GM12878 (cell line): ENCODE measurements around the gene SYNGR2. TPM values are rescaled to one million over a fixed set of nuclear protein-coding genes. Genes with fewer than 3 reads are reported as not detected.

ENCODE experiments used
- ATF7 ChIP-seq: fragments of 450-650 bp; IDR thresholded peaks from 2 replicates; pipeline ENCODE4 v1.6.1; 2016; ENCODE audit warnings: low read depth, mild to moderate bottlenecking
- CBX3 ChIP-seq: fragments of 200-600 bp; sonication (generic); IDR thresholded peaks from 2 replicates; pipeline ENCODE4 v1.6.1; 2016; ENCODE audit warnings: low read depth, borderline replicate concordance
- CHD2 ChIP-seq: IDR thresholded peaks from 2 replicates; pipeline ENCODE4 v1.6.1; 2011; ENCODE audit warnings: low read depth, low read length, improper control_type of control experiment, borderline replicate concordance
- ETV6 ChIP-seq, 2 experiments: fragments of 450-650 bp in 1 of 2; IDR thresholded peaks in 1 of 2; conservative IDR thresholded peaks in 1 of 2; 2 replicates each; pipeline ENCODE4 v1.6.1; 2014; ENCODE audit warnings: antibody characterized with exemption in 1 of 2, borderline replicate concordance in 1 of 2, low read depth in 1 of 2, mild to moderate bottlenecking in 1 of 2, moderate library complexity in 1 of 2
- GATAD2B ChIP-seq: fragments of 450-650 bp; conservative IDR thresholded peaks from 2 replicates; pipeline ENCODE4 v1.6.1; 2017; ENCODE audit warnings: low read depth, mild to moderate bottlenecking, moderate library complexity
- HDGF ChIP-seq: fragments of 450-650 bp; IDR thresholded peaks from 2 replicates; pipeline ENCODE4 v1.6.1; 2016; ENCODE audit warnings: antibody characterized with exemption
- JUNB ChIP-seq: IDR thresholded peaks from 2 replicates; pipeline ENCODE4 v1.6.1; 2016; ENCODE audit warnings: antibody characterized with exemption, mild to moderate bottlenecking
- MEF2B ChIP-seq: fragments of 450-650 bp; IDR thresholded peaks from 2 replicates; pipeline ENCODE4 v1.6.1; 2018; ENCODE audit warnings: mild to moderate bottlenecking, moderate library complexity; ENCODE audit not compliant: partially characterized antibody, poor library complexity, severe bottlenecking
- MTA2 ChIP-seq: fragments of 450-650 bp; IDR thresholded peaks from 2 replicates; pipeline ENCODE4 v1.6.1; 2016; ENCODE audit warnings: low read depth, mild to moderate bottlenecking, moderate library complexity
- MYB ChIP-seq: fragments of 150-350 bp; IDR thresholded peaks from 2 replicates; pipeline ENCODE4 v1.6.1; 2014; ENCODE audit warnings: mild to moderate bottlenecking, low read depth, low read length, borderline replicate concordance
- NFXL1 ChIP-seq: fragments of 450-650 bp; IDR thresholded peaks from 2 replicates; pipeline ENCODE4 v1.6.1; 2017; ENCODE audit warnings: antibody characterized with exemption, mild to moderate bottlenecking, borderline replicate concordance
- NR2C1 ChIP-seq: fragments of 450-650 bp; IDR thresholded peaks from 2 replicates; pipeline ENCODE4 v1.6.1; 2017; ENCODE audit warnings: antibody characterized with exemption, mild to moderate bottlenecking, moderate library complexity
- RB1 ChIP-seq: fragments of 450-650 bp; formaldehyde crosslinking; IDR thresholded peaks from 2 replicates; pipeline ENCODE4 v1.6.1; 2017; ENCODE audit warnings: mild to moderate bottlenecking, borderline replicate concordance
- SIN3A ChIP-seq: IDR thresholded peaks from 2 replicates; pipeline ENCODE4 v1.6.1; 2012; ENCODE audit warnings: low read depth, low read length, improper control_type of control experiment
- SPI1 ChIP-seq: IDR thresholded peaks from 2 replicates; pipeline ENCODE4 v1.6.1; 2011; ENCODE audit warnings: low read depth, mild to moderate bottlenecking, low read length, moderate library complexity, borderline replicate concordance; ENCODE audit not compliant: insufficient read depth
- TCF12 ChIP-seq: IDR thresholded peaks from 2 replicates; pipeline ENCODE4 v1.6.1; 2011; ENCODE audit warnings: low read depth, mild to moderate bottlenecking, low read length
- TCF7 ChIP-seq: IDR thresholded peaks from 2 replicates; pipeline ENCODE4 v1.6.1; 2014; ENCODE audit warnings: antibody characterized with exemption, borderline replicate concordance
- ZBED1 ChIP-seq: IDR thresholded peaks from 2 replicates; pipeline ENCODE4 v1.6.1; 2016; ENCODE audit warnings: borderline replicate concordance
- polyA plus RNA-seq, 11 experiments: library from polyadenylated mRNA; depleted of rRNA in 4 of 11; unstranded in 6 of 11; stranded (reverse) in 5 of 11; fragments of >200 nt; fragmentation: Nextera tagmentation in 4 of 11; fragmentation: Illumina TruSeq in 1 of 11; extraction: Ambion mirVana in 4 of 11; extraction: Trizol in 1 of 11; gene quantifications; 1 replicate in 1 of 11; 2 replicates in 10 of 11; pipeline versions ENCODE4 v1.2.1 to v1.2.3, GENCODE V29; 2011 to 2016; ENCODE audit warnings: inconsistent platforms in 2 of 11, missing spikeins in 2 of 11, low read depth in 1 of 11
- total RNA-seq, 4 experiments: library from RNA; depleted of rRNA in 3 of 4; stranded (reverse); fragments of >200 nt in 3 of 4; fragmentation: Illumina TruSeq in 1 of 4; extraction: Trizol in 1 of 4; gene quantifications; 2 replicates each; pipeline versions ENCODE4 v1.2.1 to v1.2.3, GENCODE V29; 2013 to 2021
- TF ChIP-seq, protein P1 (sequence below): IDR thresholded peaks from 2 replicates; pipeline ENCODE4 v1.6.1; 2012; ENCODE audit warnings: improper control_type of control experiment, low read depth, low read length; ENCODE audit not compliant: insufficient replicate concordance
- TF ChIP-seq, protein P2 (sequence below): fragments of 450-650 bp; IDR thresholded peaks from 2 replicates; pipeline ENCODE4 v1.6.1; 2017; ENCODE audit warnings: mild to moderate bottlenecking, moderate library complexity
- TF ChIP-seq, protein P3 (sequence below): IDR thresholded peaks from 2 replicates; pipeline ENCODE4 v1.6.1; 2012; ENCODE audit warnings: low read length, inconsistent platforms

SYNGR2 gene
- total and polyA plus RNA-seq, 10 of the 15 experiments (the other 5 are each of a cell fraction or from before 2014, with no cell fraction given) = 4.4 to 529 (median 261) TPM

DNA sequence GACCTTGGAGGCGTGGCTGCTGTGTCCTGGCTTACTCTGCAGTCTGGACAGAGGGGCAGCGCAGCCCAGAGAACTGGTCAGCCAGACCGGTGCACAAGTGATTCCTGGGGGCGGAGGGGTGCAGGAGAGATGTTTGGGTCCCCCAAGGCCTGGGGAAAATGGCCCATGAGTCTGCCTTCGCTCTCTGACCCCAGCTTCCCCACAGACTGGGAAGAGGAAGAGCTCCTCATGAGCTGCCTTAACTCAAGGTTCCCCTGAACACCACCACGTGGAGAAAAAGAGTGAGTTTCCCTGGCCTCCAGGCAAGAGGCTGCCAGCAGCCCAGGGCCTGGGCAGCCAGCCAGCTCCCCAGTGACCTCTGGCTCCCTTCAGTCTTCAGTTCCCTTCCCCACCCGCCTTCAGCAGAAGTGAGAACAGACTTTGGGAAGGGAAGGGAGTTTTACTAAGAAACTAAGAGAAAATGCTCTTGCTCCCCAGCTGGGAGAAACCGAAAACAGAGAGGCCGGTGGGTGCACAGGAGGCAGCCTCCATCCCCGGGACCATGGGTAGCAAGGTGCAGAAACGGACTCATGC, 24.1 kb upstream of the SYNGR2 start (continued):
- TF ChIP-seq, protein P1, sequence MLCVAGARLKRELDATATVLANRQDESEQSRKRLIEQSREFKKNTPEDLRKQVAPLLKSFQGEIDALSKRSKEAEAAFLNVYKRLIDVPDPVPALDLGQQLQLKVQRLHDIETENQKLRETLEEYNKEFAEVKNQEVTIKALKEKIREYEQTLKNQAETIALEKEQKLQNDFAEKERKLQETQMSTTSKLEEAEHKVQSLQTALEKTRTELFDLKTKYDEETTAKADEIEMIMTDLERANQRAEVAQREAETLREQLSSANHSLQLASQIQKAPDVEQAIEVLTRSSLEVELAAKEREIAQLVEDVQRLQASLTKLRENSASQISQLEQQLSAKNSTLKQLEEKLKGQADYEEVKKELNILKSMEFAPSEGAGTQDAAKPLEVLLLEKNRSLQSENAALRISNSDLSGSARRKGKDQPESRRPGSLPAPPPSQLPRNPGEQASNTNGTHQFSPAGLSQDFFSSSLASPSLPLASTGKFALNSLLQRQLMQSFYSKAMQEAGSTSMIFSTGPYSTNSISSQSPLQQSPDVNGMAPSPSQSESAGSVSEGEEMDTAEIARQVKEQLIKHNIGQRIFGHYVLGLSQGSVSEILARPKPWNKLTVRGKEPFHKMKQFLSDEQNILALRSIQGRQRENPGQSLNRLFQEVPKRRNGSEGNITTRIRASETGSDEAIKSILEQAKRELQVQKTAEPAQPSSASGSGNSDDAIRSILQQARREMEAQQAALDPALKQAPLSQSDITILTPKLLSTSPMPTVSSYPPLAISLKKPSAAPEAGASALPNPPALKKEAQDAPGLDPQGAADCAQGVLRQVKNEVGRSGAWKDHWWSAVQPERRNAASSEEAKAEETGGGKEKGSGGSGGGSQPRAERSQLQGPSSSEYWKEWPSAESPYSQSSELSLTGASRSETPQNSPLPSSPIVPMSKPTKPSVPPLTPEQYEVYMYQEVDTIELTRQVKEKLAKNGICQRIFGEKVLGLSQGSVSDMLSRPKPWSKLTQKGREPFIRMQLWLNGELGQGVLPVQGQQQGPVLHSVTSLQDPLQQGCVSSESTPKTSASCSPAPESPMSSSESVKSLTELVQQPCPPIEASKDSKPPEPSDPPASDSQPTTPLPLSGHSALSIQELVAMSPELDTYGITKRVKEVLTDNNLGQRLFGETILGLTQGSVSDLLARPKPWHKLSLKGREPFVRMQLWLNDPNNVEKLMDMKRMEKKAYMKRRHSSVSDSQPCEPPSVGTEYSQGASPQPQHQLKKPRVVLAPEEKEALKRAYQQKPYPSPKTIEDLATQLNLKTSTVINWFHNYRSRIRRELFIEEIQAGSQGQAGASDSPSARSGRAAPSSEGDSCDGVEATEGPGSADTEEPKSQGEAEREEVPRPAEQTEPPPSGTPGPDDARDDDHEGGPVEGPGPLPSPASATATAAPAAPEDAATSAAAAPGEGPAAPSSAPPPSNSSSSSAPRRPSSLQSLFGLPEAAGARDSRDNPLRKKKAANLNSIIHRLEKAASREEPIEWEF = no peak
- TF ChIP-seq NFXL1 = no peak
- no peak for TF ChIP-seq SIN3A
- TF ChIP-seq, protein P2, sequence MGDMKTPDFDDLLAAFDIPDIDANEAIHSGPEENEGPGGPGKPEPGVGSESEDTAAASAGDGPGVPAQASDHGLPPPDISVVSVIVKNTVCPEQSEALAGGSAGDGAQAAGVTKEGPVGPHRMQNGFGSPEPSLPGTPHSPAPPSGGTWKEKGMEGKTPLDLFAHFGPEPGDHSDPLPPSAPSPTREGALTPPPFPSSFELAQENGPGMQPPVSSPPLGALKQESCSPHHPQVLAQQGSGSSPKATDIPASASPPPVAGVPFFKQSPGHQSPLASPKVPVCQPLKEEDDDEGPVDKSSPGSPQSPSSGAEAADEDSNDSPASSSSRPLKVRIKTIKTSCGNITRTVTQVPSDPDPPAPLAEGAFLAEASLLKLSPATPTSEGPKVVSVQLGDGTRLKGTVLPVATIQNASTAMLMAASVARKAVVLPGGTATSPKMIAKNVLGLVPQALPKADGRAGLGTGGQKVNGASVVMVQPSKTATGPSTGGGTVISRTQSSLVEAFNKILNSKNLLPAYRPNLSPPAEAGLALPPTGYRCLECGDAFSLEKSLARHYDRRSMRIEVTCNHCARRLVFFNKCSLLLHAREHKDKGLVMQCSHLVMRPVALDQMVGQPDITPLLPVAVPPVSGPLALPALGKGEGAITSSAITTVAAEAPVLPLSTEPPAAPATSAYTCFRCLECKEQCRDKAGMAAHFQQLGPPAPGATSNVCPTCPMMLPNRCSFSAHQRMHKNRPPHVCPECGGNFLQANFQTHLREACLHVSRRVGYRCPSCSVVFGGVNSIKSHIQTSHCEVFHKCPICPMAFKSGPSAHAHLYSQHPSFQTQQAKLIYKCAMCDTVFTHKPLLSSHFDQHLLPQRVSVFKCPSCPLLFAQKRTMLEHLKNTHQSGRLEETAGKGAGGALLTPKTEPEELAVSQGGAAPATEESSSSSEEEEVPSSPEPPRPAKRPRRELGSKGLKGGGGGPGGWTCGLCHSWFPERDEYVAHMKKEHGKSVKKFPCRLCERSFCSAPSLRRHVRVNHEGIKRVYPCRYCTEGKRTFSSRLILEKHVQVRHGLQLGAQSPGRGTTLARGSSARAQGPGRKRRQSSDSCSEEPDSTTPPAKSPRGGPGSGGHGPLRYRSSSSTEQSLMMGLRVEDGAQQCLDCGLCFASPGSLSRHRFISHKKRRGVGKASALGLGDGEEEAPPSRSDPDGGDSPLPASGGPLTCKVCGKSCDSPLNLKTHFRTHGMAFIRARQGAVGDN = peak; percentile 93
- TF ChIP-seq SPI1 = peak; percentile 72
- TF ChIP-seq, protein P3, sequence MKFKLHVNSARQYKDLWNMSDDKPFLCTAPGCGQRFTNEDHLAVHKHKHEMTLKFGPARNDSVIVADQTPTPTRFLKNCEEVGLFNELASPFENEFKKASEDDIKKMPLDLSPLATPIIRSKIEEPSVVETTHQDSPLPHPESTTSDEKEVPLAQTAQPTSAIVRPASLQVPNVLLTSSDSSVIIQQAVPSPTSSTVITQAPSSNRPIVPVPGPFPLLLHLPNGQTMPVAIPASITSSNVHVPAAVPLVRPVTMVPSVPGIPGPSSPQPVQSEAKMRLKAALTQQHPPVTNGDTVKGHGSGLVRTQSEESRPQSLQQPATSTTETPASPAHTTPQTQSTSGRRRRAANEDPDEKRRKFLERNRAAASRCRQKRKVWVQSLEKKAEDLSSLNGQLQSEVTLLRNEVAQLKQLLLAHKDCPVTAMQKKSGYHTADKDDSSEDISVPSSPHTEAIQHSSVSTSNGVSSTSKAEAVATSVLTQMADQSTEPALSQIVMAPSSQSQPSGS = no peak
- no peak for TF ChIP-seq CBX3
- TF ChIP-seq ZBED1 = no peak
- TF ChIP-seq JUNB = no peak
- TF ChIP-seq CHD2 = no peak
- peak; percentile 25; the same call in 1 of the 2 replicates for TF ChIP-seq ATF7
- no peak for TF ChIP-seq MYB
- TF ChIP-seq MEF2B = peak; percentile 86
- TF ChIP-seq RB1 = peak; percentile 38; the same call in 1 of the 2 replicates
- 0 out of 2 replicates have a peak, but pooled peaks have one; percentile 32 for TF ChIP-seq TCF12
- no peak for TF ChIP-seq NR2C1
- TF ChIP-seq ETV6 (conservative IDR thresholded peaks at IDR 0.05 in 1 of 2, IDR thresholded peaks at IDR 0.05 in 1 of 2; ENCODE audit: borderline replicate concordance in 1 of 2, low read depth in 1 of 2) = no peak
- no peak for TF ChIP-seq TCF7
- TF ChIP-seq MTA2 = peak; percentile 31; the same call in 1 of the 2 replicates
- TF ChIP-seq GATAD2B = 0 out of 2 replicates have a peak, but pooled peaks have one; percentile 28
- TF ChIP-seq HDGF = 0 out of 2 replicates have a peak, but pooled peaks have one; percentile 14
